K562 (cell line): ENCODE measurements around the gene C7orf25. TPM values are rescaled to one million over a fixed set of nuclear protein-coding genes. Genes with fewer than 3 reads are reported as not detected.

Experiments used
- ATAC-seq: fragments of 200-7000 bp; cut with Tn5 transposase; 3 replicates; pipeline ENCODE4 v1.9.1; 2020; ENCODE audit warnings: moderate library complexity
- BruUV-seq: library from RNA; stranded (reverse); fragments of 400-500 nt; replicated peaks from 2 replicates; lab custom pipeline; 2021; lab: Mats Ljungman, UMichigan
- CTCF ChIA-PET: fragments of 300-600 bp; formaldehyde crosslinking; extraction: SDS; loops from one replicate; lab custom pipeline; 2021; ENCODE audit warnings: low intra/inter-chr PET ratio; lab: Yijun Ruan, JAX
- POLR2A ChIA-PET: fragments of 300-600, 350-650 bp; sonication (Branson Sonifier 250); formaldehyde crosslinking; extraction: SDS; loops from one replicate; lab custom pipeline; 2021; ENCODE audit warnings: antibody characterized with exemption, inconsistent platforms; lab: Yijun Ruan, JAX
- DNase-seq, 4 experiments: peaks; one replicate each; pipeline versions ENCODE4 v3.0.0 to v3.0.0-alpha.2; 2011 to 2018; ENCODE audit warnings: low spot score in 3 of 4, mixed read lengths in 3 of 4; ENCODE audit errors: extremely low read depth in 1 of 4
- FAIRE-seq: peaks from 2 replicates; lab custom pipeline; 2011; peaks lifted over from hg19 to GRCh38; lab: Jason Lieb, UNC
- H2AFZ ChIP-seq: 2 replicates; pipeline ENCODE4 v1.6.0; 2011; ENCODE audit warnings: low read depth, low read length, control low read depth, inconsistent platforms
- H3K27ac ChIP-seq: fragments of 200-600 bp; 3 replicates; pipeline ENCODE4 v1.8.0; 2011; ENCODE audit warnings: low read depth, mild to moderate bottlenecking, control low read depth, inconsistent platforms, low read length, moderate library complexity, mixed read lengths; ENCODE audit errors: extremely low read depth
- H3K27me3 ChIP-seq, 2 experiments: fragments of 300-600 bp in 1 of 2; 2 replicates in 1 of 2; 3 replicates in 1 of 2; pipeline versions ENCODE4 v1.6.0 to v1.8.0; 2011; ENCODE audit warnings: inconsistent platforms in 2 of 2, low read length in 2 of 2, mild to moderate bottlenecking in 1 of 2, mixed read lengths in 1 of 2, moderate library complexity in 1 of 2; ENCODE audit not compliant: control insufficient read depth in 2 of 2, insufficient read depth in 2 of 2
- H3K36me3 ChIP-seq: fragments of 300-600 bp; 3 replicates; pipeline ENCODE4 v1.8.0; 2011; ENCODE audit warnings: mild to moderate bottlenecking, low read length, inconsistent platforms; ENCODE audit not compliant: control insufficient read depth, insufficient read depth
- H3K4me1 ChIP-seq, 2 experiments: fragments of 200-600 bp in 1 of 2; replicated peaks in 1 of 2; 2 replicates in 1 of 2; 3 replicates in 1 of 2; pipeline versions ENCODE4 v1.5.1 to v1.8.0; 2011; ENCODE audit warnings: inconsistent platforms in 2 of 2, low read length in 2 of 2, mild to moderate bottlenecking in 1 of 2, mixed read lengths in 1 of 2, moderate library complexity in 1 of 2; ENCODE audit not compliant: control insufficient read depth in 2 of 2, insufficient read depth in 2 of 2
- H3K4me2 ChIP-seq: 2 replicates; pipeline ENCODE4 v1.6.1; 2011; ENCODE audit warnings: low read length, control low read depth, inconsistent platforms, mixed read lengths; ENCODE audit not compliant: insufficient read depth
- H3K4me3 ChIP-seq: fragments of 200-600 bp; sonication (generic), shearing (Covaris generic); 2 replicates; pipeline ENCODE4 v1.5.1; 2016; ENCODE audit warnings: control low read depth, inconsistent platforms
- H3K79me2 ChIP-seq: fragments of 200-600 bp; 3 replicates; pipeline ENCODE4 v1.8.0; 2011; ENCODE audit warnings: low read length, inconsistent platforms; ENCODE audit not compliant: control insufficient read depth, insufficient read depth
- H3K9ac ChIP-seq, 2 experiments: 2 replicates each; pipeline versions ENCODE4 v1.6.0 to v1.6.1; 2011; ENCODE audit warnings: low read depth in 2 of 2, low read length in 2 of 2, control low read depth in 1 of 2, inconsistent platforms in 1 of 2, mild to moderate bottlenecking in 1 of 2, mixed read lengths in 1 of 2; ENCODE audit not compliant: insufficient read depth in 1 of 2
- H3K9me1 ChIP-seq: one replicate; pipeline ENCODE4 v1.6.0; 2011; ENCODE audit warnings: inconsistent platforms, mild to moderate bottlenecking, low read length, moderate library complexity; ENCODE audit not compliant: control insufficient read depth, insufficient read depth
- H3K9me3 ChIP-seq: replicated peaks from 2 replicates; pipeline ENCODE4 v1.5.1; 2011; ENCODE audit warnings: low read depth, low read length, inconsistent platforms; ENCODE audit not compliant: control insufficient read depth, insufficient read depth
- H4K20me1 ChIP-seq: replicated peaks from 2 replicates; pipeline ENCODE4 v1.6.1; 2011; ENCODE audit warnings: low read length, inconsistent platforms, mixed read lengths; ENCODE audit not compliant: control insufficient read depth, insufficient read depth
- ARID1B ChIP-seq: fragments of 450-650 bp; IDR thresholded peaks from 2 replicates; pipeline ENCODE4 v1.6.1; 2016; ENCODE audit warnings: antibody characterized with exemption, mild to moderate bottlenecking, inconsistent platforms
- C11orf30 ChIP-seq: fragments of 450-650 bp; IDR thresholded peaks from 2 replicates; pipeline ENCODE4 v1.6.1; 2016; ENCODE audit warnings: low read depth, mild to moderate bottlenecking
- DPF2 ChIP-seq: fragments of 450-650 bp; IDR thresholded peaks from 2 replicates; pipeline ENCODE4 v1.6.1; 2016
- FOSL1 ChIP-seq: fragments of 200-800 bp; sonication (Bioruptor generic); conservative IDR thresholded peaks from 2 replicates; pipeline ENCODE4 v1.6.1; 2016; ENCODE audit warnings: missing genetic modification characterization, missing compliant biosample characterization
- GATA2 ChIP-seq: sonication (generic); formaldehyde crosslinking; IDR thresholded peaks from 2 replicates; pipeline ENCODE4 v1.4.0; 2020; ENCODE audit warnings: mild to moderate bottlenecking, missing genetic modification reagents
- HBP1 ChIP-seq: fragments of 450-650 bp; formaldehyde crosslinking; IDR thresholded peaks from 2 replicates; pipeline ENCODE4 v1.4.0; 2022; ENCODE audit warnings: missing genetic modification characterization
- JUN ChIP-seq, 2 experiments: sonication (generic) in 1 of 2; formaldehyde crosslinking in 1 of 2; IDR thresholded peaks; 2 replicates each; pipeline versions ENCODE4 v1.6.1 to v1.8.0; 2012 to 2022; ENCODE audit warnings: borderline replicate concordance in 2 of 2, mild to moderate bottlenecking in 2 of 2, improper control_type of control experiment in 1 of 2, low read depth in 1 of 2, low read length in 1 of 2, missing genetic modification reagents in 1 of 2
- NFATC3 ChIP-seq: fragments of 450-650 bp; IDR thresholded peaks from 2 replicates; pipeline ENCODE4 v1.6.1; 2017; ENCODE audit warnings: mild to moderate bottlenecking
- SMARCE1 ChIP-seq: fragments of 450-650 bp; IDR thresholded peaks from 2 replicates; pipeline ENCODE4 v1.7.1; 2016; ENCODE audit warnings: mild to moderate bottlenecking
- ZNF639 ChIP-seq, 2 experiments: fragments of 200-800 bp in 1 of 2; sonication (Bioruptor generic) in 1 of 2; sonication (generic) in 1 of 2; formaldehyde crosslinking in 1 of 2; IDR thresholded peaks in 1 of 2; conservative IDR thresholded peaks in 1 of 2; 2 replicates each; pipeline versions ENCODE4 v1.5.0 to v1.6.1; 2016 to 2020; ENCODE audit warnings: missing compliant biosample characterization in 1 of 2, missing genetic modification characterization in 1 of 2, missing genetic modification reagents in 1 of 2
- WGBS: fragments of 100-300 bp; shearing (Covaris generic); methylation state at CpG from one replicate; pipeline ENCODE4 v1.1.6; 2016; ENCODE audit warnings: low coverage, mixed read lengths; ENCODE audit not compliant: insufficient coverage; ENCODE audit errors: missing lambda C conversion rate; 5-methylcytosine and 5-hydroxymethylcytosine counted together
- in situ Hi-C: fragments of 300-500 bp; cut with MboI; formaldehyde crosslinking; loops from 4 replicates; pipeline ENCODE4 v1.15.0; 2018; ENCODE audit warnings: inconsistent platforms, mixed read lengths
- intact Hi-C: fragments of 100-400 bp; cut with micrococcal nuclease; formaldehyde crosslinking; loops from 2 replicates; pipeline ENCODE4 v1.14.2; 2022
- polyA plus RNA-seq, 8 experiments: library from polyadenylated mRNA; depleted of rRNA in 4 of 8; stranded (reverse) in 5 of 8; unstranded in 3 of 8; fragments of >200 nt; fragmentation: Nextera tagmentation in 2 of 8; fragmentation: Illumina TruSeq in 1 of 8; extraction: Ambion mirVana in 2 of 8; extraction: Trizol in 1 of 8; gene quantifications; 2 replicates each; pipeline versions ENCODE4 v1.2.1 to v1.2.3, GENCODE V29; 2011 to 2014; ENCODE audit warnings: inconsistent platforms in 1 of 8, missing spikeins in 1 of 8
- total RNA-seq, 7 experiments: library from RNA; depleted of rRNA in 6 of 7; stranded (reverse); fragments of >200 nt in 6 of 7; fragmentation: Illumina TruSeq in 2 of 7; extraction: Trizol in 2 of 7; gene quantifications; 2 replicates each; pipeline versions ENCODE4 v1.2.1 to v1.2.3, GENCODE V29; 2011 to 2021; ENCODE audit warnings: low replicate concordance in 1 of 7

The C7orf25 gene
- total and polyA plus RNA-seq, 9 of the 15 experiments (the other 6 are each of a cell fraction or from before 2014, with no cell fraction given) = 1.2 to 4.7 (median 1.9) TPM

GRCh38 chr7:42869131-42870020 is 42.5 kb downstream of the C7orf25 start:
- H3K4me2 ChIP-seq = no peak overlapping the region
- in situ Hi-C loops (no loop called here), intact Hi-C loops (no loop called here)
- ChIA-PET CTCF (interaction anchor here (0.6 kb wide), 1 partner anchor 16 kb away, joined by 4 read pairs; no protein-coding TSS in a partner anchor), POLR2A (interaction anchor here (0.7 kb wide), 2 partner anchors 15 to 103 kb away, joined by 3 to 4 read pairs; no protein-coding TSS in a partner anchor)
- no peaks in the 10 kb centered on the region for H3K9me3 ChIP-seq
- DNase-seq = peak; percentile 18 to 47 (median 22)
- H3K79me2 ChIP-seq = no peaks in the 10 kb centered on the region
- H3K9me1 ChIP-seq = no peaks in the 10 kb centered on the region
- no peak overlapping the region for H2AFZ ChIP-seq
- H3K9ac ChIP-seq = no peak overlapping the region
- no peaks in the 10 kb centered on the region for H3K36me3 ChIP-seq
- no peaks in the 10 kb centered on the region for H4K20me1 ChIP-seq
- H3K4me1 ChIP-seq = peaks cover 0 to 7% of the 10 kb centered on the region in 2 experiments; a peak in 3 of 5 replicates
- peak; percentile 81 for FAIRE-seq
- 5% methylated on average over 7 of the region's 7 CpGs for whole genome bisulfite sequencing
- no TSS peak for BruUV-seq
- ATAC-seq = peak; percentile 40; the same call in 1 of the 3 replicates
- H3K27me3 ChIP-seq = no peaks in the 10 kb centered on the region
- H3K4me3 ChIP-seq = no peak overlapping the region
- no peak overlapping the region for H3K27ac ChIP-seq
- peak; percentile 43; the same call in 1 of the 2 replicates for TF ChIP-seq DPF2
- peak; percentile 78 for TF ChIP-seq JUN (IDR thresholded peaks at IDR 0.05; ENCODE audit: borderline replicate concordance, low read depth, low read length)
- TF ChIP-seq JUN (CRISPR knock-in tag; IDR thresholded peaks at IDR 0.05; ENCODE audit: borderline replicate concordance) = no peak
- no peak for TF ChIP-seq ZNF639 (CRISPR knock-in tag; conservative IDR thresholded peaks at IDR 0.05 in 1 of 2, IDR thresholded peaks at IDR 0.05 in 1 of 2)
- TF ChIP-seq HBP1 (CRISPR knock-in tag) = no peak
- peak; percentile 75 for TF ChIP-seq SMARCE1
- peak; percentile 51 for TF ChIP-seq C11orf30
- TF ChIP-seq ARID1B = peak; percentile 56
- peak; percentile 77 for TF ChIP-seq FOSL1
- TF ChIP-seq NFATC3 = peak; percentile 90
- no peak for TF ChIP-seq GATA2 (CRISPR knock-in tag)
